WI38 (cell line): ENCODE measurements around the gene ZNF407.

ENCODE experiments used
- H3K4me3 ChIP-seq: 2 replicates; pipeline ENCODE4 v1.5.1; 2011; ENCODE audit warnings: low read depth, mild to moderate bottlenecking, control low read depth, low read length
- TF ChIP-seq, protein P1 (sequence below): IDR thresholded peaks from 2 replicates; pipeline ENCODE4 v1.5.1; 2012; ENCODE audit warnings: low read depth, mild to moderate bottlenecking, control low read depth, low read length

Gene ZNF407

GRCh38 chr18:74739926-74740325, 142.3 kb downstream of the ZNF407 start:
- no peak overlapping the region for H3K4me3 ChIP-seq
- TF ChIP-seq, protein P1, sequence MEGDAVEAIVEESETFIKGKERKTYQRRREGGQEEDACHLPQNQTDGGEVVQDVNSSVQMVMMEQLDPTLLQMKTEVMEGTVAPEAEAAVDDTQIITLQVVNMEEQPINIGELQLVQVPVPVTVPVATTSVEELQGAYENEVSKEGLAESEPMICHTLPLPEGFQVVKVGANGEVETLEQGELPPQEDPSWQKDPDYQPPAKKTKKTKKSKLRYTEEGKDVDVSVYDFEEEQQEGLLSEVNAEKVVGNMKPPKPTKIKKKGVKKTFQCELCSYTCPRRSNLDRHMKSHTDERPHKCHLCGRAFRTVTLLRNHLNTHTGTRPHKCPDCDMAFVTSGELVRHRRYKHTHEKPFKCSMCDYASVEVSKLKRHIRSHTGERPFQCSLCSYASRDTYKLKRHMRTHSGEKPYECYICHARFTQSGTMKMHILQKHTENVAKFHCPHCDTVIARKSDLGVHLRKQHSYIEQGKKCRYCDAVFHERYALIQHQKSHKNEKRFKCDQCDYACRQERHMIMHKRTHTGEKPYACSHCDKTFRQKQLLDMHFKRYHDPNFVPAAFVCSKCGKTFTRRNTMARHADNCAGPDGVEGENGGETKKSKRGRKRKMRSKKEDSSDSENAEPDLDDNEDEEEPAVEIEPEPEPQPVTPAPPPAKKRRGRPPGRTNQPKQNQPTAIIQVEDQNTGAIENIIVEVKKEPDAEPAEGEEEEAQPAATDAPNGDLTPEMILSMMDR, result no peak

GRCh38 chr18:74742573-74743243, 145.0 kb downstream of the ZNF407 start:
- H3K4me3 ChIP-seq, result no peak overlapping the region
- TF ChIP-seq, protein P1, result no peak

GRCh38 chr18:74745633-74746403, 148.1 kb downstream of the ZNF407 start:
- peak overlapping the region; percentile 15; the same call in 1 of the 2 replicates for H3K4me3 ChIP-seq
- TF ChIP-seq, protein P1, result no peak

- TF ChIP-seq, protein P1, result no peak
- no peak overlapping the region for H3K4me3 ChIP-seq
Observed at GRCh38 chr18:74748809-74749208, 151.1 kb downstream of the ZNF407 start.

DNA sequence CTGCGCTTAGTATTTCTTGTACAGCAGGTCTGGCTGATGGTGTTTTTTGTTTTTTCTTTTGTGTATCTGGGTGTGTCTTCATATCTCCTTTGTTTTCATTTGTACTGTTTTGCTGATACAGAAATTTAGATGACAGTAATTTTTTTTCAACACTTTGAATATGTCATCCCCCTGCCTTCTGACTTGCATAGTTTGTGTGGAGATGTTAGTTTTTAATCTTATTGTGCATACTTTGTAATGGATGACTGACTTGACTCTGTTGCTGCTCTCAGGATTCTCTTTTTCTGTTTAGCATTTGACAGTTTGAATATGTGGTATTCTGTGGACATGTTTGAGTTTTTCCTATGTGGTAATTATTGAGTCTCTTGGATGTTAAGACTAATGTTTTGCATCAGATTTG, 161.3 kb downstream of the ZNF407 start:
- no peak overlapping the region for H3K4me3 ChIP-seq
- TF ChIP-seq, protein P1, result no peak

DNA sequence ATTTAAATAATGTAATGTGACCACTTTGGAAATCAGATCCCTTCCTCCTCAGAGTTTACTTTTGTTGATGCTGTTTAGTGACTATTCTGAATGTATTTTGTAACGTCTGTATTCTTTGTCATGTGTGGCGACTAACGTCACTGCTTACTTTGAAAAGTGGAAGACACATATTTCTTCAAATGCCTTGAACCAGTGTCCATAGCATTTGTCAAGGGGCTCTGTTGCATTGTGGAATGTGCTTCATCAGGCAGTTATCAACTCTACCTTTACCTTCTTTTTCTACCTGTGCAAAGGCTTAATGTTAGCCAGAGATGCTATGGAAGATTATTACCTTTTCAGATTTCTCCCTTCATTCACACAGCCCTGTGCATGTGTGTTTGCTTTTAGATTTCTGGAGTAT, 162.4 kb downstream of the ZNF407 start:
- no peak overlapping the region for H3K4me3 ChIP-seq
- TF ChIP-seq, protein P1, result no peak

- TF ChIP-seq, protein P1, result no peak
- H3K4me3 ChIP-seq, result no peak overlapping the region
Observed at GRCh38 chr18:74760436-74760835, 162.8 kb downstream of the ZNF407 start.
